Measurements from ENCODE around the gene PCGF3.
"Not testable (repeated sequence)": the region's sequence is repeated elsewhere in the genome, so short reads cannot be mapped to it uniquely, and the experiment has no call there.

Gene PCGF3

GRCh38 chr4:744212-744841, 38.7 kb downstream of the PCGF3 start:
- no peak for DNase-seq

GRCh38 chr4:747546-748170, 42.0 kb downstream of the PCGF3 start:
- DNase-seq: no peak

- no peak for DNase-seq
These were observed 42.8 kb downstream of the PCGF3 start for GRCh38 chr4:748461-748860.

- no peak for DNase-seq
These were observed 44.4 kb downstream of the PCGF3 start for GRCh38 chr4:749698-750666.

GRCh38 chr4:751676-752075, 46.0 kb downstream of the PCGF3 start:
- no peak for DNase-seq

- no peak for DNase-seq
These were observed 46.7 kb downstream of the PCGF3 start for GRCh38 chr4:752196-752861.

- not testable (repeated sequence) for DNase-seq
These were observed 47.6 kb downstream of the PCGF3 start for GRCh38 chr4:753186-753585.

GRCh38 chr4:754221-755120, 48.8 kb downstream of the PCGF3 start:
- no peak for DNase-seq

GRCh38 chr4:757111-757510, 51.5 kb downstream of the PCGF3 start:
- no peak for DNase-seq

- not testable (repeated sequence) for DNase-seq
These were observed 54.2 kb downstream of the PCGF3 start for GRCh38 chr4:759810-760209.

- DNase-seq: no peak
These were observed 55.0 kb downstream of the PCGF3 start for GRCh38 chr4:760616-761015.

- DNase-seq: no peak
These were observed 55.5 kb downstream of the PCGF3 start for GRCh38 chr4:761086-761485.

- DNase-seq: no peak
These were observed 56.1 kb downstream of the PCGF3 start for GRCh38 chr4:761739-762138.

GRCh38 chr4:762211-763190, 56.9 kb downstream of the PCGF3 start:
- peak; percentile 7 for DNase-seq

- no peak for DNase-seq
These were observed 57.7 kb downstream of the PCGF3 start for GRCh38 chr4:763191-763810.

GRCh38 chr4:763922-764321, 58.3 kb downstream of the PCGF3 start:
- no peak for DNase-seq

GRCh38 chr4:764405-765169, 59.0 kb downstream of the PCGF3 start:
- no peak for DNase-seq

- no peak for DNase-seq
These were observed 60.5 kb downstream of the PCGF3 start for GRCh38 chr4:766152-766515.

- no peak for DNase-seq
These were observed 61.1 kb downstream of the PCGF3 start for GRCh38 chr4:766559-767283.
